Stimulated activated CD4-positive, alpha-beta T cell treated with anti-CD3 and anti-CD28 coated beads, Interleukin-4, amount 100 ng/mL, for 24 hours (primary cell): Measurements from ENCODE around the gene SYT1.
"Not testable (repeated sequence)": the region's sequence is repeated elsewhere in the genome, so short reads cannot be mapped to it uniquely, and the experiment has no call there.

Source experiments
- DNase-seq: peaks from one replicate; pipeline ENCODE4 v3.0.0-alpha.2; 2020

SYT1 gene

DNA sequence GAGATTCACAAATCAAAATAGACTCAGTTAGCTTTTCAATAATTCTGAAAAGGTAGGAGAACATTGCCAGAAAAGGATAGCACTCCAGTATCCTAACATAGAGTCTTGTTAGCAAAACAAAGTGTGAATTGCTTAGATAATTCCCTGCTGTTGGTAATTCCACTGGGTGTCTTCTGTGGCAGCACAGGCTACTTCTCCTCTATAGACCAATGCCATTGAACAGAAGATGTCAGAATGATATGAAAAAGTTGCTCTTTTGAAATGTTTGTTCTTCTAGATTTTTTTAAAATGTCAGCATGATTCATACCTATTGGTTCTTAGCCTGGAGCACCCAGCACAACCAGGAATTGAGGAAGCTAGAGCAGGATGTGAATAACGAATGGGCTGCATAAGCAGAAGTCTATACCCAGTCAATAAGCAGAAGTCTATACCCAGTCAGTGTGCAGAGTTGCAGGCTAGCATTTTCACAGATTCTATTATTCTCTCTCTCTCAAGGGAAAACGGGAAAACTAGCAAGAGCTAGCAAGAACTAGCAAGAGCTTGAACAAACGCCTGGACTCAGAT, 112.8 kb downstream of the SYT1 start:
- DNase-seq: no peak

DNA sequence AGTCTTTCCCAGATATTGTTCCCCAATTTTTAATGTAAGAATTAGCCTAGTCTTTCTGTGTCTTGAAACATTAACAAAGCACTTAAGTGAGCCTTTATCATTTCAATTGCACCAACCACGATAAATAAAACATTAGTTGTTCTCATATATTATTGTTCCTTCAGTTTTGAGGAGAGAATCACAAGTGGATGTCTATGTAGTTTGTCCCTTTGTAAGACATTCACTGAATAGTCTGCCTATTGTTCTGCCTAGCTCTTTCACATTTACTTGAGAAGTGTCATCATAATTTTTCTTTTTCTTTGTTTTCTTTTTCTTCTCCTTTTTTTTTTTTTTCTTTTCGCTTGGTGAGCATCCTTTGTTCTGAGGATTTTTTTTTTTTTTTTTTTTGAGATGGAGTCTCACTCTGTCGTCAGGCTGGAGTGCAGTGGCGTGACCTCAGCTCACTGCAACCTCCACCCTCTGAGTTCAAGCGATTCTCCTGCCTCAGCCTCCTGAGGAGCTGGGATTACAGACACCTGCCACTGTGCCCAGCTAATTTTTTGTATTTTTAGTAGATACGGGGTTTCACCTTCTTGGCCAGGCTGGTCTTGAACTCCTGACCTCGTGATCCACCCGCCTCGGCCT, 129.7 kb downstream of the SYT1 start:
- DNase-seq: no peak

DNA sequence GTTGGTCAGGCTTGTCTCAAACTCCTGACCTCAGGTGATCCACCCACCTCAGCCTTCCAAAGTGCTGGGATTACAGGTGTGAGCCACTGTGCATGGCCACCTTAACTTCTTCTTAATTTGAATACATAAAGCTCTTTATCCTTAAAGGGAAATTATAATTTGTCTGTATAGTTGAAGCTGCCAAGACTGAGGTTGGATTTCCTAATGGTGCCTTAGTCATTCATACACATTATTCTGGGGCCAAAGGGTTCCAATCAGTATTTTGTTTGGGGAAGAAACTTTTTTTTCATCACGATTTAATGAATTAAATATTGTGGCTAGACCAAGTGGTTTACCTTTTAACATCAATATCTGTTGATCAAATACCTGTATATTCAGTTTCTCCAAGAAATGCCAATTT, 135.9 kb downstream of the SYT1 start:
- DNase-seq: no peak

DNA sequence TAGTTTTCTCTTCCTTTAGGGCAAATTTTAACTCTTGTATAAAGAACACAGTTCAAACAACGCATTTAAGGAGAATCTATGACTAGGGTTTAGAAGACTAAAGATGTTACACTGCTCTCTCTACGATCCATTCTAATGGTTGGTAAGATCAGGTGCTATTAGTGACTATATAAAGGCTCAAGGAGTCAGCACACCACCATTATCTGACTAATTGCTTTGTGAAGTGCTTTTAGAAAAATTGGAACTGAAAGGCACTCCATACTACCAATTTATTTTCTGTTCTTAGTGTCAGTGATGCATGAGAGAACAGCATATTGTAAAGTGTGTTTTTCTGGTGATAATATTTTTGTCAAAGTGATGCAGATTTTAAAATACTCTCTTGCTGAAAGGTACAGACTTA, 136.8 kb downstream of the SYT1 start:
- no peak for DNase-seq

DNA sequence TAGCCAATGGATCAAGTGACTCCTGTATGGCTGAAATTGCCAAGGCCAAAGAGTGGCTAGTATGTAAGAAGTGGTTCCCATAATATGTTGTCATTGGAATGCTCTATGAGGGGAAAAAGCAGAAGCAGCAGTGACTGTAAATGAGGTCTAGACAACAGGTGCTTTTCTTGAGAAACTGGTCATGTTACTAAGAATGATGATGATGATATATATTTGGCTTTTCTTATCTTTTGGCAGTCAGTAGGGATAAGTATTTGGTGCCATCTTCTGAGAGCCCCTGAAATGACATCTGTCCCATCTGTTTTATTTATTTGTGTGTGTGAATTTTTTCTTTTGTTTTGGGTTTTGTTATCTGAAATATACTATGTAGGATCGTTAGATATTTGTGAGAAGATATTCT, 141.7 kb downstream of the SYT1 start:
- no peak for DNase-seq

DNA sequence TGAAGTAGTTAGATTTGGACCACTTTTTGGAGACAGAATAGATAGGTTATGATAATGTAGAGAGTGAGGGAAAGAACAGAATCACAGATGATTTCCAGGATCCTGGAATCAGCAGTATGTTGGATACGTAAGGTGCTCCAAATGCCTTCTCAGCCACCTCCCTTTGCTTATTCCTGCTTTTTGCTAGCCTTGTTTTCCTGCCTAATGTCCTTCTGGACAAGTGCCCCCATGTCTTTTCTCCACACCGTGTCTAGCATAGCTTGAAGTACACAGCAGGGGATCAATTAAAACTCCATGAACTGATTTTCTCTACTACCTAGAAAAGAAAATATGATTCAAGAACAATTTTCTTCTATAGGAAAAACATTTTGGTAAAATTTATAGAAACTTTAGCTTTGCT, 144.0 kb downstream of the SYT1 start:
- no peak for DNase-seq

DNA sequence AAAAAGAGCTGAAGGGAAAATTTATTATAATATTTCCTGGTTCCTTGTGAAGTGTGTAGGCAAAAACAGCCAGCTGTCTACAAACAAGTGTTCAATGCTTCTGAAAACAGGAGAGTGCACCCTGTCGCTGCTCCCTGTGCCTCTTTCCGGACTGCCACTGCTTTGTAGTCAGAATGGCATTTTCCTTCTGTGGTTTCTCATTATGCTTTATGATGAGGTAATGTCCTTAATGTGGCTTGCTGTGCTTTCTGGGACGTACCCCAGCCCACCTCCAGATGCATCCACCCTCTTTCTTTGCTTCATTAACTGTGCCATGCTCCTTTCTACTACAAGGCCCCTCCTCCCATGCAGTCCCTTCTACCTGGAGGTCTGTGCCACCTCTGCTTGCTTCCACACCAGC, 148.1 kb downstream of the SYT1 start:
- no peak for DNase-seq

DNA sequence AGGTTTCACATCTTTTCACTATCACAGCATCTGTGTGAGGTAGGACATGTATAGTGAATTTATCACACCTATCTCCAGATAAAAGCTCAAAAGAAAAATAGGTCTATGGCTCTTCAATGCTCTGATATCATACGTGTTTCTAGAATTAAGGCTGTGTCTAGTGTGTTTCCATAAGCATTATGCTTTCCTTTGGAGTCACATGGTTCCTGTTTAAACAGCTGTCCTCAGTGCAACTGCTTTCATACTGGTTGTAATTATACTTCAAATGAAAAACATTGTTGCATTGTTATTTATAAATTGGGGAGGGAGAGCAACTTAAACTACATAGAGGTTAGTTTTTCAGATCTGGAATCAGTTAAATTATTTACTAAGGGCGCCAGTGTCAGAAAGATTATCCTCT, 151.6 kb downstream of the SYT1 start:
- no peak for DNase-seq

DNA sequence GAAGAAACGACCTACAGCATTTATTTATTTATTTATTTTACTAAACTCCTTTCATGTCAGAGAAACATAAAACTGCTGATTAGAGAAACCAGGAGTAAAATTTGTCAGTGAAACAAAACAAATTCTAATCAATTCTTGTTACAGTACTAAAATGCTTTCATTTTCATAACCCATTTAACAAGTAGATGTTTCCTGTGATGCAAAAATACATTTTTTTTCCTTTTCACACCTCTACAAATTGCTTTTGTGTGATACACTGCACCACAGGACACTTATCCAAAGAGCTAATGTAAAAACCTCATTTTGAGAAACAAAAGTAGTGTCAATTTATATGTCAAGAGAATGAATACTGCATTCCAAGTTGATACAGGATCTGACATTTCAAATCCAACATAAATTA, 155.1 kb downstream of the SYT1 start:
- no peak for DNase-seq

DNA sequence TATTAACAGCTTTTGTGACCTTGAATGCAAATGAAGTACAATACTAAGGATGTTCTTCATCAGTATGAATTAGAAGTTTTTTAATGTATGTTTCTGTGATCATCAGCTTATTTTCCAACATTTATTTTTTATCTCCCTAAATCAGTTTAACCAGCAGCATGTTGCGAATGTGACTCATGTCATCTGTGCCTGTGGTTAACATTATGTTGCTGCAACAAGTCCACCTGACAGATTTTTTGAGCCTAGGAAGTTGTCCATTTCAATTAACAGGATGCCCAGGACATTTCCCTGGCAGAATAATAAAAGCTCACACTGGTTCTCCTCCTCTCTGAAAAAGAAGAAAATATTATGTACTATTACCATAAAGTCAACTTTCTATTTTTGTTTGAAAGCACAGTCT, 155.5 kb downstream of the SYT1 start:
- DNase-seq: no peak

DNA sequence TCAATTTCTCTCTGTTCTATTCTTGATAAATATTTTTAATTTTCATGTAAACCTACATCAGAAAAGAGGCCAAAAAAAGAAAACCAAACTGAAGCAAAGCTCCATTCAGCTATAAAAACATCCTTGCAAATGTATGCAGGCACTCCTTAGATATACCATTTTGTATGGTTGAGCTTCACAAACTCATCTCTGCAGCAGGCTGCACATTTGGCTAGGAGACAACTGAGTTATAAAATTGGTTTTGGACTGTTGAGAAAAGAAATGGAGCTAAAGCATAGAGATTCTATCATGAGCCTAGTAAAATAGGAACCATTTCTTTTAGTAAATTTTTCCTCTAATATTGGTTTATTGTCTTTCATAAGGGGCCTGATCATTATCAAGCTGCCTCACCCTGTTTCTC, 156.4 kb downstream of the SYT1 start:
- DNase-seq: no peak

DNA sequence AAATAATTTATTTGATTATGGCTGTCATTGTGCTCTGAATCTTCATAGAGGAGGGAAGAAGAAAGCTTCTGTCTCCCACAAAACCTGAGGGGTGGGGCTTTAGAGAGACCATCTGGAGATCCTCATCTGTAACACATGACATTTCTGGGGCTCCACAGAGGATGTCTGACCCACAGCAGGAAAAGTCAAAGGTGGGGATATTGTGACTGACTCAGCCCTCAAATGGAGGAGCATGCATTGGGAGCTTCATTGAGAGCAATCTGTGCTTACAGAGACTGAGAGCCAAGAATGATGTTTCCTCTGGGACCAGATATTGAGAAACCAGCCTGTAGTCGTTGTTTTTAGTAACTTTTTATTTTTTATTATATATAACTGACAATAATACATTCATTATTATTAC, 158.7 kb downstream of the SYT1 start:
- no peak for DNase-seq

DNA sequence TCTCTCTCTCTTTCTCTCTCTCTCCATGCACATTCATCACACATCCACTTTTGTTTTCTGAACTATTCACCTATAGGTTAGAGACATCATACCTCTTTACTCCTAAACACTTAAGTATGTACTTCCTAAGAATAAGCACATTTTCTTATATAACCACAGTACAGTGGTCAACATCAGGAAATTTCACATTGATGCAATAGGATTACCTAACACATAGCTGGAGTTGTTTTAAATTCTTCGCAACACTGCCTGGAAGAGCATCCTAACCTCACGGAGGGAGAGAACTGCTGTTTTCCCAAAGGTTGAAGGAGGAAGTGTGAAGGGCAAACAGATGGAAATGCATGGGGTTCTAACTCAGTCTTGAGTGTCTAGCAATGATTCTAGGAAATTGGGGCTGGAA, 159.2 kb downstream of the SYT1 start:
- no peak for DNase-seq

DNA sequence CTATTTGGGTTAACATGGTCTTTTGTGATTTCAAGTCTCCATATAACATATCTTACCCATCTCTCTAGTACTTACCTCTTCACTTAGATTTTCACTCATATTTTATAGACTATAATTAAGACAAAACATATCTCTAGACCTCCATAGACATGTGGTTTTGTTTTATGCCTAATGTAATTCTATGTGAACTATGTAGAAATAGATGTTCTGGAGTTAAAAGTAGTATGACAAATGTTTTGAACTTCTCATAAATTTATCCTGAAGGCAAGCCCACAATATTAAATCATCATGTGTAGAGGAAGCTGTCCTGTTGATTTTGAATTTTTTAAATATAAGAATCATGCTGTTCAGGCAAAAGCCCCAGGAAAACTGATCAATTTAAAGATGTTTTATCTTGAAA, 169.2 kb downstream of the SYT1 start:
- DNase-seq: no peak

DNA sequence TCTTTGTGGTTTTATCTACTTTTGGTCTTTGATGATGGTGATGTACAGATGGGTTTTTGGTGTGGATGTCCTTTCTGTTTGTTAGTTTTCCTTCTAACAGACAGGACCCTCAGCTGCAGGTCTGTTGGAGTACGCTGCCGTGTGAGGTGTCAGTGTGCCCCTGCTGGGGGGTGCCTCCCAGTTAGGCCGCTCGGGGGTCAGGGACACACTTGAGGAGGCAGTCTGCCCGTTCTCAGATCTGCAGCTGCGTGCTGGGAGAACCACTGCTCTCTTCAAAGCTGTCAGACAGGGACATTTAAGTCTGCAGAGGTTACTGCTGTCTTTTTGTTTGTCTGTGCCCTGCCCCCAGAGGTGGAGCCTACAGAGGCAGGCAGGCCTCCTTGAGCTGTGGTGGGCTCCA, 180.2 kb downstream of the SYT1 start:
- not testable (repeated sequence) for DNase-seq

DNA sequence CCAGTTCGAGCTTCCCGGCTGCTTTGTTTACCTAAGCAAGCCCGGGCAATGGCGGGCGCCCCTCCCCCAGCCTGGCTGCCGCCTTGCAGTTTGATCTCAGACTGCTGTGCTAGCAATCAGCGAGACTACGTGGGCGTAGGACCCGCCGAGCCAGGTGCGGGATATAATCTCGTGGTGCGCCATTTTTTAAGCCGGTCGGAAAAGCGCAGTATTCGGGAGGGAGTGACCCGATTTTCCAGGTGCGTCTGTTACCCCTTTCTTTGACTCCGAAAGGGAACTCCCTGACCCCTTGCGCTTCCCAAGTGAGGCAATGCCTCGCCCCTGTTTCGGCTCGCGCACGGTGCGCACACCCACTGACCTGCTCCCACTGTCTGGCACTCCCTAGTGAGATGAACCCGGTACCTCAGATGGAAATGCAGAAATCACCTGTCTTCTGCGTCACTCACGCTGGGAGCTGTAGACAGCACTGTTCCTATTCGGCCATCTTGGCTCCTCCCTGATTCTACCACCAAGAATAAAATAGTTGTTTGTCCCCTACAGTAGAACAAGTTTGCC, 180.7 kb downstream of the SYT1 start:
- not testable (repeated sequence) for DNase-seq

DNA sequence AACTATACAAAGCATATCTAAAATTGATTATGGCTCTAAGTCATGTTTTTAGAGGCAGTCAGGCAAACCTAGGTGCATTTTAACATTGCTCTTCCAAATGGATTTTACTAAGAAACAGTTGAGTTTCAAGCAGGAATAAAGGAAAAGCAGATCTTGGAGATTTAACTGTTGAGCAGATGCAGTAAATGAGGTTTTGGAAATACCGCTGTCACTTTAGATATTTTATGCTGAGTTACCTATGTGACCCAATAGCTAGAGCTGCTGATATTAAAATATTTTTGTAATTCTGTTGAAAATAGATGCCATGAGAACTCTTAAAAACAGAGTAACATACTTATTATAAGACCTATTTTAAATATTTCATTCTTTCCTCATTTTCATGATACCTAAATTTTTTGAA, 181.4 kb downstream of the SYT1 start:
- no peak for DNase-seq

DNA sequence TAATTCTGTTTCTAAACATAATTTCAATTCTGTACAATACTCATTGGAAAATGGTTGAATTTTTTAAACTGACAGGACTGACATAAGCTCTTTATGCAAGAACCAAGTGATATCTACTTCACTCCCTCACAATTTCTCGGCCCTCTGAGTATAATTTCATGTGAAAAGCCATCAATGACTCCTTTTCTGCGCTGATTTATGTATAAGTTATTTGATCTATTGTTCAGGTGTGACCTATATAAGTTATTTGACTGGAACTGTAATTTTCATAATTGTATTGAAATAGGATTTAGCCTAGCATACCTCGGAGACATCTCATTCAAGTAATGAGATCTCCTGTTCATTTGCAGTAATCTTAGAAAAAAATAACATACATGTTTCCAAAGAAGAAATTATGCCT, 184.4 kb downstream of the SYT1 start:
- DNase-seq: no peak

DNA sequence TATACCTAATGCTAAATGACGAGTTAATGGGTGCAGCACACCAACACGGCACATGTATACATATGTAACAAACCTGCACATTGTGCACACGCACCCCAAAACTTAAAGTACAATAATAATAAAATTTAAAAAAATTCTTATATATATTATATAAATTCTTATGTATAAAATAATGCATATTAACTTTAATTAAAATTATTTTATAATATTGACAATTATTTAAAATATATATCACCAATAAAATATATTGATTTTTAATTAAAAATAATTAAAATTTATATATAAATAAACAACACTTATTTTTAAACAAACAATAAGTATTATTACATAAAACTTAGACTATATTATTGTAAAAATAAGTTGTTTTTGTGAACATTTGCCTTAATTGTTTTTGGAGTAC, 188.8 kb downstream of the SYT1 start:
- DNase-seq: no peak

DNA sequence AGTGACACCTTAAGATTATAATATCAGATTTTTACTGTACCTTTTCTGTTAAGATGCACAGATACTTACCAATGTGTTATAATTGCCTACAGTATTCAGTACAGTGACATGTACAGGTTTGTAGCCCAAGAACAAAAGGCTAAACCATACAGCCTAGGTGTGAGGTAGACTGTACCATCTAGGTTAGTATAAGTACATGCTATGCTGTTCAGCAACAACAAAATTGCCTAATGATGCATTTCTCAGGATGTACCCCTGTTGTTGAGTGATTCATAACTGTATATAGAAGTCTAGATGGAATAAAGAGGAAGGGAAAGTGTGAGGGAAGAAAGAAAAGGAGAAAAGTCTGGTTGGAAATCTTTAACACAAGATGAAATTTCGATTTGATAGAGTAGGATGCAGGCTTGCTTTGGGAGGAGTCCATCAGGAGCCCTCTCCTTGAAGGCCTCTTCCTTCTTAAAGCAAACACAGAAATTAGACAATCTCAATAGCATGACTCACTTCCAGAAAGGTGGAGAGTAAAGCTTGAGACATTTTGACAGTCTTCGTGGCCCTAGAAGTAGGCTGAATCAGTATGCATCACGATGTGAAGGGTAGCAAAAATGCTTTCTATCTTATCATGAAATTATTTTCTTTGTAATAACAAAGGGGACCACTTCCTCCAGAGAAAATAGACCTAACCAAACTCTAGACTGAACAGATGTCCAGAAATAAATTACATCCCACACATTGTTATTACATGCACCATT, 191.5 kb downstream of the SYT1 start:
- no peak for DNase-seq

DNA sequence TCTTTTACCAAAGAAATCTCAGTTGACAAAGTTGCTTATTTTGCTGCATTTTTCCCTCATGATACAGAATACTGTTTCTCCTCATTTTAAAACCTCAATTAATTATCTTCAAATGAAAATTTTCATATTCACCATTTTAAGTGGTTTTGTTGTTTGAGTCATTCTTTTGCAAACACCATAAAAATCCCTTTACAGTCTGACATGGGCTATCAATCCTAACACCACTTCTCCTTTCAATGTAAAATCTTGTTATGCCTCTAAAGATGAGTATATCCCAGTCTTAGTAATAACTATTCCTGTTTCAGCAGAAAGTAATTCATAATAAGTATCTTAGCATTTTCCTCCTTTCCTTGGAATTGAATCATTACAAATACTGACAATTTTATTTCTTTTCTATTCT, 192.2 kb downstream of the SYT1 start:
- no peak for DNase-seq

DNA sequence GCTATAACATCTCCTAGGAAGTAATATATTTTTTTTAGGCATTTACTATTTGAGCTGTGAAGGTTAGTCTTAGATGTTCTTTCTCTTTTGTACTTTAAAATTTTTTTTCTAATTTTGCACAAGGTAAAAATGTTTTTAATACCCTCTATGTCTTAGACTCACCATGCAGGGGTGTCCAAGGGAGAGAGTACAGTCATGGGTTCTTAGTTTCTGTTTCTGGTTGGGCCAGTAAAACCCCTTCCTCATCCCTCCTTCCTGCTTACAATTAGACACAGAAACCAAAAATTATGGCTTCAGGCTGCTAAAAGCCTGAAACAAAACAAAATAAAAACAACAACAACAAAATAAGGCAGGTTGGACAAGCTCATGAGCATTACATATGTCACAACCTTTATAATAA, 193.0 kb downstream of the SYT1 start:
- no peak for DNase-seq

DNA sequence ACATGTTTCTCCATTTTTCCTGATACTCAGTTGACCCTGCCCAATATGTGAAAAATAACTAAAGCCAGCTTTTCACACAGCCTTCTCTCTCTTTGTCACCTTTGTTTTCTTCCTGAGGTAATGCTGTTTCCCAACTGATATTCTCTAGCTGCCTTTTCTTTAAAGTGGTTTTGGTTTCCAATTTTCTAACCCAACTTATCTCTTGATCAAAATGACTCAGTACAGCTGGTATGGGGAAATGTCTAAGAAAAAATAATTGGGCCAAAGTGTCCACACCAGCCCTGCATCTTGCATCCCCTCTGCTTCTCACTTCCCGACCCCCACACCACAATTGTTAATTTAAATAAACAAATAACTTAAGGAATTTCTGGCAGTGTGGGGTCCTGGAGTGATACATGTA, 193.8 kb downstream of the SYT1 start:
- DNase-seq: no peak

DNA sequence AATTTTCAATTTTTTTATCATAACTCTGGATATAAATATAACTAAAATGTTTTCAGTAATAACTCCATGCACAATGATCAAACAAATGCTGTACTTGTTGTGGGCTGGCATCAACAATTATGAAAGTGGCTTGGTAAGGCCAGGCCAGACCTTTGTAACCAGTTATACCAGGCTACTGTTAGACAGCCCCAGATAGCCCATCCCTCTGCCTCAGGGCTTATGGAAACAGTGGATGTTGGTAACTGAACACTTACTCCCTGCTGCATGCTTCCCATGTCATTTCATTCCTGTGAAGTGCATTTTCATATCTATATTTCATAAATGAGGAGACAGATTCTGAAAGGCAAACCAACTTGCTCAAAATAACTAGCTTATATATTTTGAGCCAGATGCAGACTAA, 195.0 kb downstream of the SYT1 start:
- no peak for DNase-seq

DNA sequence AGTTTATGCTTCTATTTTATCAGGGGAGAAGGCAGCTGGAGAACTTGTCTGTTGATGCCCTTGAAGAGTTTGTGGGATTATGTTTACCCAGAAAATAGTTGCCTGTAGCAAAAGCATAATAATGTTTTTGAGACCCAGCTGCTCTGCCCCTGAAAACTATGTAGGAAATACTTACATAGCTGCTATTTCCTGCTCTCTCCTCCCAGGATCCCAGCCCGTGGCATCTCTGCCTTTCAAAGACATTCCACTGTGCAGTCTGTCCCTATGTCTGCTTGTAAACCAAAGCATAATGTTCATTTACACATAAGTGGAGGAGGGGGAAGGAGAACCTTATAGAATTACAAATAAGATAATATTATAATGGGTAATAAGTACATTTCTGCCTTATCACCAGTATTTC, 198.7 kb downstream of the SYT1 start:
- no peak for DNase-seq
